ENCODE results near the gene AKAP9. TPM values are rescaled to one million over a fixed set of nuclear protein-coding genes. Genes with fewer than 3 reads are reported as not detected.
"Not testable (repeated sequence)": the region's sequence is repeated elsewhere in the genome, so short reads cannot be mapped to it uniquely, and the experiment has no call there.

Gene AKAP9
- total RNA-seq, 6 donors from 2014 or later, result 61.0 to 224 (median 78.4) TPM

- DNase-seq, result no peak
- Histone ChIP-seq H3K4me1 (no peaks in the 10 kb centered on the region), H3K27ac (no peak overlapping the region), H3K4me3 (no peak overlapping the region), H3K9me3 (no peaks in the 10 kb centered on the region), H3K36me3 (peaks cover 11 to 89% (median 35%) of the 10 kb centered on the region in 4 donors), H3K27me3 (no peaks in the 10 kb centered on the region)
- 93 to 94% methylated on average over 1 of the region's 1 CpG for WGBS, 2 donors
- ATAC-seq (ENCODE audit: low FRiP score in 2 of 2), result no peak
- TF ChIP-seq CTCF (IDR thresholded peaks at IDR 0.05) (no peak), POLR2A (IDR thresholded peaks at IDR 0.05) (no peak), POLR2AphosphoS5 (IDR thresholded peaks at IDR 0.05) (no peak), EP300 (IDR thresholded peaks at IDR 0.05) (no peak)
These were observed 151.5 kb downstream of the AKAP9 start for GRCh38 chr7:92092210-92092609.

- Histone ChIP-seq H3K27me3 (no peaks in the 10 kb centered on the region), H3K4me1 (no peaks in the 10 kb centered on the region), H3K27ac (no peak overlapping the region), H3K4me3 (no peak overlapping the region), H3K36me3 (peaks cover 18 to 89% (median 49%) of the 10 kb centered on the region in 4 donors), H3K9me3 (no peaks in the 10 kb centered on the region)
- TF ChIP-seq POLR2AphosphoS5 (IDR thresholded peaks at IDR 0.05) (no peak), POLR2A (IDR thresholded peaks at IDR 0.05) (no peak), CTCF (IDR thresholded peaks at IDR 0.05) (no peak), EP300 (IDR thresholded peaks at IDR 0.05) (no peak)
- 59 to 75% methylated on average over 1 of the region's 1 CpG for WGBS, 2 donors
- ATAC-seq (ENCODE audit: low FRiP score in 2 of 2), result peak in 1 of 2 donors; percentile 31
- peak in 1 of 2 donors; percentile 24 for DNase-seq
These were observed 154.7 kb downstream of the AKAP9 start for GRCh38 chr7:92095380-92095779.

- H3K4me1 ChIP-seq, result no peaks in the 10 kb centered on the region
- H3K27me3 ChIP-seq, result no peaks in the 10 kb centered on the region
- DNase-seq, result no peak
- no peak overlapping the region for H3K4me3 ChIP-seq
- TF ChIP-seq EP300 (IDR thresholded peaks at IDR 0.05) (no peak), POLR2AphosphoS5 (IDR thresholded peaks at IDR 0.05) (no peak), POLR2A (IDR thresholded peaks at IDR 0.05) (no peak), CTCF (IDR thresholded peaks at IDR 0.05) (no peak)
- WGBS, 2 donors, result 100% methylated on average over 1 of the region's 1 CpG
- no peak for ATAC-seq (ENCODE audit: low FRiP score in 2 of 2)
- H3K36me3 ChIP-seq, result peaks cover 26 to 95% (median 58%) of the 10 kb centered on the region in 4 donors
- no peak overlapping the region for H3K27ac ChIP-seq
- no peaks in the 10 kb centered on the region for H3K9me3 ChIP-seq
These were observed 159.9 kb downstream of the AKAP9 start for GRCh38 chr7:92100534-92100933.

GRCh38 chr7:92102862-92103261 lies 162.2 kb downstream of the AKAP9 start:
- H3K36me3 ChIP-seq, result peaks cover 20 to 91% (median 53%) of the 10 kb centered on the region in 4 donors
- not testable (repeated sequence) for H3K4me1 ChIP-seq; H3K27ac ChIP-seq; H3K9me3 ChIP-seq; ATAC-seq (ENCODE audit: low FRiP score in 2 of 2); H3K4me3 ChIP-seq; DNase-seq; H3K27me3 ChIP-seq
- 98% methylated on average over 5 of the region's 5 CpGs for WGBS, 2 donors

GRCh38 chr7:92108821-92109220 lies 168.2 kb downstream of the AKAP9 start:
- H3K36me3 ChIP-seq, result peaks cover 1 to 79% (median 23%) of the 10 kb centered on the region in 4 donors
- no peak for TF ChIP-seq EP300 (IDR thresholded peaks at IDR 0.05)
- no peak for TF ChIP-seq POLR2A (IDR thresholded peaks at IDR 0.05)
- TF ChIP-seq CTCF (IDR thresholded peaks at IDR 0.05), result no peak
- TF ChIP-seq POLR2AphosphoS5 (IDR thresholded peaks at IDR 0.05), result no peak
- no peak overlapping the region for H3K27ac ChIP-seq
- 93 to 94% methylated on average over 8 of the region's 8 CpGs for WGBS, 2 donors
- H3K4me3 ChIP-seq, result no peak overlapping the region
- H3K4me1 ChIP-seq, result no peaks in the 10 kb centered on the region
- ATAC-seq (ENCODE audit: low FRiP score in 2 of 2) (no peak), DNase-seq (no peak)
- H3K27me3 ChIP-seq, result no peaks in the 10 kb centered on the region
- no peaks in the 10 kb centered on the region for H3K9me3 ChIP-seq

All from upper lobe of left lung (tissue), 6 donors.